GM23248 (cell line): ENCODE measurements around the gene ZNF263. TPM values are rescaled to one million over a fixed set of nuclear protein-coding genes. Genes with fewer than 3 reads are reported as not detected.

Experiments
- DNase-seq: peaks from one replicate; pipeline ENCODE4 v3.0.0-alpha.2; 2015
- H2AFZ ChIP-seq: fragments of 200-600 bp; sonication (generic); 2 replicates; pipeline ENCODE4 v1.6.1; 2016; ENCODE audit warnings: antibody characterized with exemption
- H3F3A ChIP-seq: fragments of 200-600 bp; sonication (generic); 2 replicates; pipeline ENCODE4 v1.6.1; 2016; ENCODE audit warnings: mild to moderate bottlenecking, antibody characterized with exemption, mixed run types; ENCODE audit not compliant: insufficient read depth
- H3K27ac ChIP-seq: fragments of 200-600 bp; sonication (generic); 2 replicates; pipeline ENCODE4 v1.5.1; 2016; ENCODE audit warnings: mild to moderate bottlenecking
- H3K27me3 ChIP-seq: fragments of 200-600 bp; sonication (generic); replicated peaks from 2 replicates; pipeline ENCODE4 v1.6.1; 2016; ENCODE audit warnings: mild to moderate bottlenecking; ENCODE audit not compliant: insufficient read depth
- H3K36me3 ChIP-seq: fragments of 200-600 bp; sonication (generic); 2 replicates; pipeline ENCODE4 v1.6.1; 2016; ENCODE audit warnings: low read depth, mild to moderate bottlenecking
- H3K4me1 ChIP-seq: fragments of 200-600 bp; sonication (generic); 2 replicates; pipeline ENCODE4 v1.6.1; 2016; ENCODE audit warnings: mild to moderate bottlenecking; ENCODE audit not compliant: insufficient read depth
- H3K4me2 ChIP-seq: fragments of 200-600 bp; sonication (generic); one replicate; pipeline ENCODE4 v1.6.1; 2016; ENCODE audit warnings: mild to moderate bottlenecking; ENCODE audit not compliant: unreplicated experiment
- H3K4me3 ChIP-seq: fragments of 200-600 bp; sonication (generic); 2 replicates; pipeline ENCODE4 v1.5.1; 2016; ENCODE audit warnings: mild to moderate bottlenecking
- H3K79me2 ChIP-seq: fragments of 200-600 bp; sonication (generic); 2 replicates; pipeline ENCODE4 v1.6.1; 2016; ENCODE audit warnings: mild to moderate bottlenecking; ENCODE audit not compliant: insufficient read depth
- H3K9ac ChIP-seq: fragments of 200-600 bp; sonication (generic); 2 replicates; pipeline ENCODE4 v1.6.1; 2016; ENCODE audit warnings: mild to moderate bottlenecking
- H3K9me2 ChIP-seq: fragments of 200-600 bp; sonication (generic); 2 replicates; pipeline ENCODE4 v1.6.1; 2016; ENCODE audit warnings: mixed run types, mild to moderate bottlenecking, moderate library complexity; ENCODE audit not compliant: insufficient read depth
- H3K9me3 ChIP-seq: fragments of 200-600 bp; sonication (generic); one replicate; pipeline ENCODE4 v1.6.1; 2017; ENCODE audit warnings: low read depth
- H4K20me1 ChIP-seq: fragments of 200-600 bp; sonication (generic); 2 replicates; pipeline ENCODE4 v1.6.0; 2016; ENCODE audit not compliant: insufficient read depth
- EZH2 ChIP-seq: fragments of 200-600 bp; sonication (generic); IDR thresholded peaks from 2 replicates; pipeline ENCODE4 v1.6.1; 2018; ENCODE audit warnings: antibody characterized with exemption, mild to moderate bottlenecking; ENCODE audit not compliant: insufficient read depth, poor library complexity, severe bottlenecking
- EZH2phosphoT487 ChIP-seq: fragments of 200-600 bp; sonication (generic); IDR thresholded peaks from 2 replicates; pipeline ENCODE4 v1.6.1; 2018; ENCODE audit warnings: antibody characterized with exemption, moderate library complexity, mild to moderate bottlenecking, low read depth; ENCODE audit not compliant: insufficient read depth
- WGBS, 2 experiments: methylation state at CpG; one replicate each; pipeline ENCODE4 v1.1.6; 2015 to 2017; ENCODE audit warnings: low lambda C conversion rate in 2 of 2, low coverage in 1 of 2; ENCODE audit errors: missing lambda C conversion rate in 2 of 2; 5-methylcytosine and 5-hydroxymethylcytosine counted together
- in situ Hi-C: fragments of 300-500 bp; cut with MboI; formaldehyde crosslinking; loops from 2 replicates; pipeline ENCODE4 v1.15.0; 2020
- polyA plus RNA-seq: library from polyadenylated mRNA; unstranded; fragments of >200 nt; fragmentation: Nextera tagmentation; extraction: Ambion mirVana; gene quantifications from 2 replicates; pipeline ENCODE4 v1.2.1, GENCODE V29; 2016
- total RNA-seq: library from RNA; depleted of rRNA; stranded (reverse); fragments of >200 nt; shearing (Covaris generic); gene quantifications from 2 replicates; pipeline ENCODE4 v1.2.3, GENCODE V29; 2014; rRNA removed

ZNF263 gene
- total and polyA plus RNA-seq, 2 experiments from 2014 or later, result 22.1 to 55.7 TPM

DNA sequence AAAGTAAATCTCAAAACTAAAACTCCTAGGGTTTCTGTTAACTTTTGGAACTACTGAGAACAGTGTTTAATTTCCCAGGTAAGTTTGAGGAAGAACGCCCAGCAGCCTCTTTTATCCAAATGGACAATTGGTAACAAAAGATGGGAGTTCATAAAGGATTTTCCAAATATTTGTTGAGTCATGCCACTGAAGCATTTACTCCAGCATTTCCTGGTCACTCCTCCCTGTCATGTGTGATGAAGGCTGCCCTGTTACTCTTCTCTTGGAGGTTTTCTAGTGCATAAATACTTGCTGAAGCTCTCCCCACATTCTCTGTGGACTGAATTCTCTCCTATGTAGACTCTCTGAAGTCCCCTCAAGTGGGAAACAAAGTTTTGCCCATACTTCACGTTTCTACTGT, 38.5 kb downstream of the ZNF263 start:
- WGBS, 2 experiments, result 67 to 81% methylated on average over 2 of the region's 2 CpGs
- H3K27ac ChIP-seq, result no peak overlapping the region
- H3K36me3 ChIP-seq, result peaks cover 25% of the 10 kb centered on the region

DNA sequence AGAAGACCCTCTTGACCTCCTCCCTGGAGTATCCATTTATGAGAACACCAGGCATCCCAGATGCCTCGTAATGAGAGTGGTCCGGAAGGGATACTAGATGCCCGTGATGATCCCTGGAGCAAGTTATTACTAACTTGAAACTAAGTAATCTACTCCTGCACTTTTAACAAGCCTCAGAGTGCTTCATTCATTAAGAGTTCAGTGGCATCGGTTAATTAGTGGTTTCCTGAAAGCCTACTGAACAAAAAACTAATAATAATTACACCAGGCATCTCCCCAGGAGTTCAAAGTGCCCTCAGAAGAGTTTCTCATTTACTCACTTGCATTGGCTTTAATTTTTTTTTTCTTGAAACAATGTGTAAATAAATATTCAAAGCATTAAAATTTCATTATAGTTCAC, 44.2 kb downstream of the ZNF263 start:
- no peaks in the 10 kb centered on the region for H4K20me1 ChIP-seq
- H3K36me3 ChIP-seq, result no peaks in the 10 kb centered on the region
- H3K27me3 ChIP-seq, result no peaks in the 10 kb centered on the region
- H3F3A ChIP-seq, result no peaks in the 10 kb centered on the region
- H3K79me2 ChIP-seq, result no peaks in the 10 kb centered on the region
- H3K4me3 ChIP-seq, result no peak overlapping the region
- no peak for TF ChIP-seq EZH2phosphoT487
- TF ChIP-seq EZH2, result no peak
- no peaks in the 10 kb centered on the region for H3K9me3 ChIP-seq
- H3K4me2 ChIP-seq, result no peak overlapping the region
- no peak for DNase-seq
- no peak overlapping the region for H3K9ac ChIP-seq
- H3K27ac ChIP-seq, result no peak overlapping the region
- WGBS, 2 experiments, result 38 to 47% methylated on average over 4 of the region's 4 CpGs
- no peaks in the 10 kb centered on the region for H3K4me1 ChIP-seq
- H2AFZ ChIP-seq, result no peak overlapping the region
- in situ Hi-C loops, result no loop called here
- H3K9me2 ChIP-seq, result no peaks in the 10 kb centered on the region

More for the DNA sequence above, 38.5 kb downstream of the ZNF263 start:
- in situ Hi-C loops, result no loop called here
- no peak overlapping the region for H2AFZ ChIP-seq
- peaks cover 22% of the 10 kb centered on the region for H3K9me3 ChIP-seq
- no peak overlapping the region for H3K4me2 ChIP-seq
- TF ChIP-seq EZH2phosphoT487 (no peak), EZH2 (no peak)
- H3K9ac ChIP-seq, result no peak overlapping the region
- no peaks in the 10 kb centered on the region for H3K9me2 ChIP-seq
- H3K4me1 ChIP-seq, result no peaks in the 10 kb centered on the region
- no peaks in the 10 kb centered on the region for H3K27me3 ChIP-seq
- H3K79me2 ChIP-seq, result no peaks in the 10 kb centered on the region
- no peak overlapping the region for H3K4me3 ChIP-seq
- H3F3A ChIP-seq, result 0 out of 2 replicates have a peak, but pooled peaks cover 7% of the 10 kb centered on the region
- H4K20me1 ChIP-seq, result no peaks in the 10 kb centered on the region
- no peak for DNase-seq

DNA sequence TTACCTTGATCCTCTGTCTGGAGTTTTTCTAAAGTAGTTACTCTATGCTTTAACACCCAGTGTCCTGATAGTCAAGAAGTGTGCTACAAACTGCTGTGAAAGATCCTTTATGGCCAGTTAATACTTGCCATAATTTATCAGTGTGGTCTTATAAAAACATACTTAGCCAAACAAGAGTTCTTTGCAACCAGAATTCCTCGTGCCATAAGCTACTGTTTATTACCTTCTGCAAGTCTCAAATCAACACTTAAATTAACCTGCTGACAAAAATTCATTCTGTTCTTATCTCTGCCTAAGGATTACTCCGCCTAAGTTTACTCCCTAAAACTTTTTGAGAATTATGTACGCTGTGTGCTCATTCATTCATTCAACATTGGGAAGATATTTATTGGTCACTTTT, 44.8 kb downstream of the ZNF263 start:
- no peaks in the 10 kb centered on the region for H3K36me3 ChIP-seq
- no peak overlapping the region for H3K27ac ChIP-seq
- H3K9me3 ChIP-seq, result no peaks in the 10 kb centered on the region
- no peaks in the 10 kb centered on the region for H3F3A ChIP-seq
- no peaks in the 10 kb centered on the region for H3K27me3 ChIP-seq
- DNase-seq, result no peak
- TF ChIP-seq EZH2 (no peak), EZH2phosphoT487 (no peak)
- no peak overlapping the region for H3K4me3 ChIP-seq
- H3K4me2 ChIP-seq, result no peak overlapping the region
- WGBS, 2 experiments, result 24 to 28% methylated on average over 3 of the region's 3 CpGs
- in situ Hi-C loops, result no loop called here
- no peak overlapping the region for H3K9ac ChIP-seq
- no peak overlapping the region for H2AFZ ChIP-seq
- H4K20me1 ChIP-seq, result no peaks in the 10 kb centered on the region
- H3K9me2 ChIP-seq, result no peaks in the 10 kb centered on the region
- H3K79me2 ChIP-seq, result no peaks in the 10 kb centered on the region
- no peaks in the 10 kb centered on the region for H3K4me1 ChIP-seq

DNA sequence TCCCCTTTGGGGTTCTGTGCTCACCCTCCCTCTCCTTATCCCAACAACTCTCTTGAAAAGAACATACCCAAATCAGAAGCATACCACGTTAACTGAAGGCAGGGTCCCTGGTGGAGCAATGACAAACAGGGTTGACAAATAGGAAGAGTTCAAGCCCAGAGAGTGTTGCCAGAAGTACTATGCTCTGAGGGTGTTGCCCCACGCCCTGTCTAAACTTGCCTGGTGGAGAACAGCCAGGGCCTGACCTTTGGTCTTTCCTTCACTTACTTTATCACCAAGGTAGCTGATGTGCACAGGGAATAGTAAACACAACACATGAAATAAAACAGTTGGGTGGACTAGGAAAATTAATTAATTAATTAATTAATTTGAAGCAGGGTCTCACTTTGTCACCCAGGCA, 45.4 kb downstream of the ZNF263 start:
- no peaks in the 10 kb centered on the region for H3K4me1 ChIP-seq
- TF ChIP-seq EZH2phosphoT487 (no peak), EZH2 (no peak)
- no peaks in the 10 kb centered on the region for H3K9me3 ChIP-seq
- H3F3A ChIP-seq, result no peaks in the 10 kb centered on the region
- no peaks in the 10 kb centered on the region for H3K79me2 ChIP-seq
- no peaks in the 10 kb centered on the region for H3K9me2 ChIP-seq
- 19 to 24% methylated on average over 2 of the region's 2 CpGs for WGBS, 2 experiments
- no peak overlapping the region for H3K4me3 ChIP-seq
- H3K27ac ChIP-seq, result no peak overlapping the region
- in situ Hi-C loops, result no loop called here
- no peak overlapping the region for H2AFZ ChIP-seq
- DNase-seq, result no peak
- H3K27me3 ChIP-seq, result no peaks in the 10 kb centered on the region
- no peak overlapping the region for H3K9ac ChIP-seq
- H3K36me3 ChIP-seq, result no peaks in the 10 kb centered on the region
- H3K4me2 ChIP-seq, result no peak overlapping the region
- H4K20me1 ChIP-seq, result no peaks in the 10 kb centered on the region

Other genes with a start within 250 kb of the ZNF263 start
- gene BICDL2, start 246.5 kb upstream of the ZNF263 start, total RNA-seq, result 0.11 TPM in 1 of 2 replicates, not detected in the other
- gene BICDL2, start 246.5 kb upstream of the ZNF263 start, polyA plus RNA-seq, result 0.30 and 0.63 TPM in 2 replicates
- gene MMP25, start 236.9 kb upstream of the ZNF263 start, total RNA-seq, result not detected in 2 replicates
- 0.16 and 0.23 TPM in 2 replicates for gene MMP25, start 236.9 kb upstream of the ZNF263 start, polyA plus RNA-seq
- gene IL32, start 217.9 kb upstream of the ZNF263 start, total RNA-seq, result 0.76 TPM in 1 of 2 replicates, not detected in the other
- gene IL32, start 217.9 kb upstream of the ZNF263 start, polyA plus RNA-seq, result 0.56 and 1.0 TPM in 2 replicates
- gene ZSCAN10, start 184.2 kb upstream of the ZNF263 start, total RNA-seq, result not detected in 2 replicates
- gene ZSCAN10, start 184.2 kb upstream of the ZNF263 start, polyA plus RNA-seq, result 0.08 TPM in 1 of 2 replicates, not detected in the other
- 12.5 and 14.6 TPM in 2 replicates for gene ZNF205, start 170.9 kb upstream of the ZNF263 start, total RNA-seq
- gene ZNF205, start 170.9 kb upstream of the ZNF263 start, polyA plus RNA-seq, result 4.2 and 4.4 TPM in 2 replicates
- gene ZNF213, start 148.5 kb upstream of the ZNF263 start, total RNA-seq, result 7.3 and 7.7 TPM in 2 replicates
- 5.3 and 5.4 TPM in 2 replicates for gene ZNF213, start 148.5 kb upstream of the ZNF263 start, polyA plus RNA-seq
- 5.3 TPM in 1 of 2 replicates, not detected in the other for gene OR1F1, start 95.3 kb upstream of the ZNF263 start, total RNA-seq
- not detected in 2 replicates for gene OR1F1, start 95.3 kb upstream of the ZNF263 start, polyA plus RNA-seq
- gene ZNF200, start 48.3 kb upstream of the ZNF263 start, total RNA-seq, result 6.2 and 10.3 TPM in 2 replicates
- 7.0 and 7.8 TPM in 2 replicates for gene ZNF200, start 48.3 kb upstream of the ZNF263 start, polyA plus RNA-seq
- gene MEFV, start 26.9 kb upstream of the ZNF263 start, total RNA-seq, result not detected in 2 replicates
- not detected in 2 replicates for gene MEFV, start 26.9 kb upstream of the ZNF263 start, polyA plus RNA-seq
- 4.9 and 14.9 TPM in 2 replicates for gene TIGD7, start 21.9 kb downstream of the ZNF263 start, total RNA-seq
- gene TIGD7, start 21.9 kb downstream of the ZNF263 start, polyA plus RNA-seq, result 3.9 and 5.3 TPM in 2 replicates
- gene ZNF75A, start 22.0 kb downstream of the ZNF263 start, total RNA-seq, result 17.2 and 29.1 TPM in 2 replicates
- gene ZNF75A, start 22.0 kb downstream of the ZNF263 start, polyA plus RNA-seq, result 14.6 and 16.7 TPM in 2 replicates
- gene OR2C1, start 72.4 kb downstream of the ZNF263 start, total RNA-seq, result 0.51 TPM in 1 of 2 replicates, not detected in the other
- 0.27 TPM in 1 of 2 replicates, not detected in the other for gene OR2C1, start 72.4 kb downstream of the ZNF263 start, polyA plus RNA-seq
- 7.5 and 10.7 TPM in 2 replicates for gene ZSCAN32, start 117.5 kb downstream of the ZNF263 start, total RNA-seq
- 8.0 and 8.1 TPM in 2 replicates for gene ZSCAN32, start 117.5 kb downstream of the ZNF263 start, polyA plus RNA-seq
- gene ZNF174, start 117.7 kb downstream of the ZNF263 start, total RNA-seq, result 7.1 and 10.4 TPM in 2 replicates
- gene ZNF174, start 117.7 kb downstream of the ZNF263 start, polyA plus RNA-seq, result 8.2 and 9.1 TPM in 2 replicates
- 3.2 TPM in 2 replicates for gene ZNF597, start 160.0 kb downstream of the ZNF263 start, total RNA-seq
- 1.8 and 2.2 TPM in 2 replicates for gene ZNF597, start 160.0 kb downstream of the ZNF263 start, polyA plus RNA-seq
- 11.2 and 14.4 TPM in 2 replicates for gene NAA60, start 160.2 kb downstream of the ZNF263 start, total RNA-seq
- 49.4 and 51.3 TPM in 2 replicates for gene NAA60, start 160.2 kb downstream of the ZNF263 start, polyA plus RNA-seq
- gene C16orf90, start 212.0 kb downstream of the ZNF263 start, total RNA-seq, result not detected in 2 replicates
- not detected in 2 replicates for gene C16orf90, start 212.0 kb downstream of the ZNF263 start, polyA plus RNA-seq
- 19.3 and 28.5 TPM in 2 replicates for gene CLUAP1, start 217.5 kb downstream of the ZNF263 start, total RNA-seq
- gene CLUAP1, start 217.5 kb downstream of the ZNF263 start, polyA plus RNA-seq, result 33.3 and 37.8 TPM in 2 replicates